SK-N-SH treated with all-trans-retinoic acid at 6 μM for 48 hours (cell line): ENCODE results near the gene ITIH5.

Source experiments
- BACH2 ChIP-seq: fragments of 250-450 bp; sonication (Bioruptor Pico); IDR thresholded peaks from 2 replicates; pipeline ENCODE4 v1.9.0; 2021; ENCODE audit warnings: mild to moderate bottlenecking, borderline replicate concordance
- CREB5 ChIP-seq: fragments of 250-450 bp; sonication (Bioruptor Pico); IDR thresholded peaks from 2 replicates; pipeline ENCODE4 v1.5.1; 2020; ENCODE audit warnings: low read depth, mild to moderate bottlenecking, moderate library complexity
- CSDC2 ChIP-seq: fragments of 250-450 bp; sonication (Bioruptor Pico); IDR thresholded peaks from 2 replicates; pipeline ENCODE4 v1.5.0; 2020; ENCODE audit warnings: mild to moderate bottlenecking, moderate library complexity
- PATZ1 ChIP-seq: fragments of 250-450 bp; sonication (Bioruptor Pico); IDR thresholded peaks from 2 replicates; pipeline ENCODE4 v1.8.0; 2020; ENCODE audit warnings: mild to moderate bottlenecking, moderate library complexity, borderline replicate concordance
- TCF4 ChIP-seq: fragments of 250-450 bp; sonication (Bioruptor Pico); IDR thresholded peaks from 2 replicates; pipeline ENCODE4 v1.8.0; 2021; ENCODE audit warnings: mild to moderate bottlenecking, moderate library complexity, borderline replicate concordance
- ZC3H10 ChIP-seq: fragments of 250-450 bp; sonication (Bioruptor Pico); IDR thresholded peaks from 2 replicates; pipeline ENCODE4 v1.5.1; 2021; ENCODE audit warnings: mild to moderate bottlenecking, moderate library complexity
- ZFP3 ChIP-seq: fragments of 250-450 bp; sonication (Bioruptor Pico); IDR thresholded peaks from 2 replicates; pipeline ENCODE4 v1.5.0; 2020; ENCODE audit warnings: mild to moderate bottlenecking, moderate library complexity
- ZNF70 ChIP-seq: fragments of 450-650 bp; formaldehyde crosslinking; IDR thresholded peaks from 2 replicates; pipeline ENCODE4 v1.5.0; 2020; ENCODE audit warnings: mild to moderate bottlenecking, moderate library complexity

GRCh38 chr10:7513936-7514335 is 152.8 kb downstream of the ITIH5 start:
- TF ChIP-seq BACH2 (no peak), CREB5 (CRISPR knock-in tag) (no peak), PATZ1 (CRISPR knock-in tag) (no peak), CSDC2 (CRISPR knock-in tag) (no peak), ZFP3 (no peak), ZC3H10 (no peak), ZNF70 (CRISPR knock-in tag) (no peak), TCF4 (CRISPR knock-in tag) (no peak)
